ENCODE data around the gene JMJD4.

DNA sequence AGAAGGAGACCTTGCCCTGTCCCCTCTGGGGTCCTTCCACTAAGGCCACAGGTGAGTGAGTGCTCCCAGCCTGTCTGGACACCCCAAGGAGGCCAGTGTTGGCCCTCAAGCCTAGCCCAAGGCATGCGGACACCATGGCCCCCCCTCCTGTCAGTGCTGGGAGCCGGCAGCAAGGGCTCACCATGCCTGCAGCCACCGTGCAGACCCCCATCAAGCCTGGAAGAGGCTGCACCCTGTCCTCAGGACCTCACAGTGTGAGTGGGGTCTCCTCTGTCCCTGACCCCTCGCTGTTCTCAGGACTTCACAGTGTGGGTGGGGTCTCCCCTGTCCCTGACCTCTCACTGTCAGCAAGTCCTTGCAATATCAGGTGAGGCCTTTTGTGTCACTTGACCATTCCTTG, 47.1 kb upstream of the JMJD4 start:
- TF ChIP-seq, protein P1, sequence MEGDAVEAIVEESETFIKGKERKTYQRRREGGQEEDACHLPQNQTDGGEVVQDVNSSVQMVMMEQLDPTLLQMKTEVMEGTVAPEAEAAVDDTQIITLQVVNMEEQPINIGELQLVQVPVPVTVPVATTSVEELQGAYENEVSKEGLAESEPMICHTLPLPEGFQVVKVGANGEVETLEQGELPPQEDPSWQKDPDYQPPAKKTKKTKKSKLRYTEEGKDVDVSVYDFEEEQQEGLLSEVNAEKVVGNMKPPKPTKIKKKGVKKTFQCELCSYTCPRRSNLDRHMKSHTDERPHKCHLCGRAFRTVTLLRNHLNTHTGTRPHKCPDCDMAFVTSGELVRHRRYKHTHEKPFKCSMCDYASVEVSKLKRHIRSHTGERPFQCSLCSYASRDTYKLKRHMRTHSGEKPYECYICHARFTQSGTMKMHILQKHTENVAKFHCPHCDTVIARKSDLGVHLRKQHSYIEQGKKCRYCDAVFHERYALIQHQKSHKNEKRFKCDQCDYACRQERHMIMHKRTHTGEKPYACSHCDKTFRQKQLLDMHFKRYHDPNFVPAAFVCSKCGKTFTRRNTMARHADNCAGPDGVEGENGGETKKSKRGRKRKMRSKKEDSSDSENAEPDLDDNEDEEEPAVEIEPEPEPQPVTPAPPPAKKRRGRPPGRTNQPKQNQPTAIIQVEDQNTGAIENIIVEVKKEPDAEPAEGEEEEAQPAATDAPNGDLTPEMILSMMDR (conservative IDR thresholded peaks at IDR 0.05 in 1 of 2, IDR thresholded peaks at IDR 0.05 in 1 of 2; ENCODE audit: extremely low read depth in 1 of 2, insufficient read depth in 1 of 2, low read depth in 1 of 2, low read length in 2 of 2): no peak
- TF ChIP-seq EZH2 (IDR thresholded peaks at IDR 0.05; ENCODE audit: borderline replicate concordance, low read length): no peak

All from mammary epithelial cell (primary cell).